Activated CD4-positive, alpha-beta T cell treated with anti-CD3 and anti-CD28 coated beads, Interleukin-2, amount 50 U/mL, for 4 hours (primary cell): ENCODE results near the gene SARDH.
A peak's percentile ranks its signal among the peaks of the same experiment; 100 is the strongest.

Experiments used
- DNase-seq, 2 experiments: peaks; one replicate each; pipeline ENCODE4 v3.0.0-alpha.2; 2020

Gene SARDH

GRCh38 chr9:133732639-133733408 is 5.3 kb downstream of the SARDH start:
- DNase-seq: no peak

GRCh38 chr9:133731876-133732638 is 6.1 kb downstream of the SARDH start:
- no peak for DNase-seq

GRCh38 chr9:133730994-133731715 is 7.0 kb downstream of the SARDH start:
- no peak for DNase-seq

- no peak for DNase-seq
Observed at GRCh38 chr9:133729617-133730281, 8.4 kb downstream of the SARDH start.

- DNase-seq: no peak
Observed at GRCh38 chr9:133728856-133729616, 9.1 kb downstream of the SARDH start.

- DNase-seq: no peak
Observed at GRCh38 chr9:133727876-133728441, 10.2 kb downstream of the SARDH start.

- no peak for DNase-seq
Observed at GRCh38 chr9:133727277-133727875, 10.8 kb downstream of the SARDH start.

- DNase-seq: peak; percentile 63 to 67
Observed at GRCh38 chr9:133726401-133727276, 11.5 kb downstream of the SARDH start.

- DNase-seq: no peak
Observed at GRCh38 chr9:133725886-133726285, 12.3 kb downstream of the SARDH start.

- DNase-seq: no peak
Observed at GRCh38 chr9:133718563-133719315, 19.4 kb downstream of the SARDH start.

GRCh38 chr9:133717113-133718031 is 20.8 kb downstream of the SARDH start:
- no peak for DNase-seq

- no peak for DNase-seq
Observed at GRCh38 chr9:133716564-133717112, 21.5 kb downstream of the SARDH start.

- DNase-seq: peak; percentile 29 to 38
Observed at GRCh38 chr9:133715866-133716563, 22.1 kb downstream of the SARDH start.

- DNase-seq: no peak
Observed at GRCh38 chr9:133715295-133715865, 22.8 kb downstream of the SARDH start.

- no peak for DNase-seq
Observed at GRCh38 chr9:133714606-133715294, 23.4 kb downstream of the SARDH start.

GRCh38 chr9:133713960-133714495 is 24.1 kb downstream of the SARDH start:
- DNase-seq: no peak
